ENCODE data around the gene F7.

- TF ChIP-seq MAZ (IDR thresholded peaks at IDR 0.05; ENCODE audit: borderline replicate concordance, low read depth, low read length) (no peak), CTCF (IDR thresholded peaks at IDR 0.05) (no peak), RAD21 (conservative IDR thresholded peaks at IDR 0.05 in 1 of 2, IDR thresholded peaks at IDR 0.05 in 1 of 2) (no peak), ELK1 (IDR thresholded peaks at IDR 0.05; ENCODE audit: low read depth, low read length) (no peak), CBX2 (IDR thresholded peaks at IDR 0.05; ENCODE audit: borderline replicate concordance, low read depth) (no peak), POLR2A (IDR thresholded peaks at IDR 0.05; ENCODE audit: low read length) (no peak), MAFK (IDR thresholded peaks at IDR 0.05; ENCODE audit: partially characterized antibody) (no peak), MAX (IDR thresholded peaks at IDR 0.05) (no peak), KDM1A (IDR thresholded peaks at IDR 0.05; ENCODE audit: low read depth) (no peak), RCOR1 (IDR thresholded peaks at IDR 0.05; ENCODE audit: low read depth, low read length) (no peak), CHD4 (IDR thresholded peaks at IDR 0.05; ENCODE audit: borderline replicate concordance) (no peak), EP300 (IDR thresholded peaks at IDR 0.05) (no peak)
These were observed 8.8 kb upstream of the F7 start for GRCh38 chr13:113096745-113097305.

All from A549 (cell line).